ENCODE measurements around the gene LCAT.
"Not testable (repeated sequence)": the region's sequence is repeated elsewhere in the genome, so short reads cannot be mapped to it uniquely, and the experiment has no call there.

The LCAT gene

DNA sequence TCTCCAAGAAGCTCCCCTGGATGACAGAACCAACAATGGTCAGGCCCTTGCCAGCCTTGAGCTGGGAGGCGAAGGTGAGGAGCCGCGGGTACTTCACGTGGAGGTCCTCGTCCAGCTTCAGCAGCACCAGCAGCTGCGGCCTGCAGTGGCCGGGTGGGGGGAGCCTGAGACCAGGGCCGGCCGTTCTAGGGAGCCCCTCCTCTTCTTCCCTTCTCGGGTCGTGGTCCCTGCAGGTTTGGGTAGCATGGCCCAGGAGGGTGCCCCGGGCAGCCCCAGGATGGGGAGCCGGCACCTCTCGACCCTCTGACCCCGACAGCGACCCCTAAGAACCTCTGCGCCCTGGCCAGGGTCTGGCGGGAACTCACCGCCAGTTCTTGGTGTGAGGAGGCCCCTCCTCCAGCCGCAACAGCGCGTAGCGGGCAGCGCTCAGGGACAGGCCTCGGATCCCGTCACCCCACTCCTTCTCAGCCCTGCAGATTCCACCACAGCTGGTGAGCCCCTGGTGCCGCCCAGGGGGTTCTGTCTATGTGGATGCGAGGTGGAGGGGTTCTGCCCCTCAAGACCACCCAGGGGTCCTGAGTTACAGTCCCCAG, 3.1 kb upstream of the LCAT start:
- no peak for DNase-seq

DNA sequence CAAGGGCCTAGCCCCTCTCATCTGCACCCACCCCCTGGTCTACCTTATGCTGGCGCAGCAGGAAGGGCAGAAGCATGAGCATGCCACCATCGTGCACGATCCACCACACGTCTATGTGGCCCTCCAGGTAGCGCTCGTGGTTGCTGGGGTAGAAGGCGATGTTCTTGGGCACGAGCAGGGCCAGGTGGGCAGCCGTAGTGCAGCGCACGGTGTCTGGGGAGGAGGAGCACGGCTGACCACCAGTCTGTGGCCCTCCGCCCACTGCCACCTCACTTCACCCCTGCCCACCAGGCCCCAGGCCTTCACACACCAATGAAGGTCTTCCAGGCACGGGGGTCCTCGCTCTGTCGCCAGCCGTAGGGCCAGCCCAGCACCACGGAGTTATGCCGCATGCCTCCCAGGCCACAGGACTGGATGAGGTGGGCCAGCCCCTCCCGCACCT, 2.2 kb upstream of the LCAT start:
- no peak for DNase-seq

DNA sequence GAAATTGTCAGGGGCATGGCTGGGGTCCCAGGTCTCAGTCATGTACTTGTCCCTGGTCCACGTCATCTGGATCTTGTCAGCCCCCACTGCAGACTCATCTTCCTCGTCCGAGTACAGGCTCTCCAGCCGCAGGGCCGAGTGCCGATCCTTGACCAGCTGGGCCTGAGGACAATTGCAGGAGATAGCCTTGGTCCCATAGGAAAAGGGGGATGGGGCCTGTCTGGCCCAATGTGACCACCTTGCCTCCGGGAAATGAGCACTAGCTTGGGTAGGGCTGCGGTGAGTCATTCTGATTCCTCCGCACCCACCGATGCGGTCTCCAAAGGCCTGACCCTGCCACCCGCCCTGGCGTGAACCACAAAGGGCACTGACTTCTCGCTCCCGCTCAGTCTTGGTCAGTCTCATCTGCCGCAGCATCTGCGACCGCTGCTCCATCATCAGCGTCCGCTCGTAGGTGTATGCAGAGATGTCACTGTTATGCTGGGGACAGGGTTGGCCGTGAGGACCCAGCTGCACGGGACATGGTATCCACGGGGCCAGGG, 1.5 kb upstream of the LCAT start:
- DNase-seq = no peak

DNA sequence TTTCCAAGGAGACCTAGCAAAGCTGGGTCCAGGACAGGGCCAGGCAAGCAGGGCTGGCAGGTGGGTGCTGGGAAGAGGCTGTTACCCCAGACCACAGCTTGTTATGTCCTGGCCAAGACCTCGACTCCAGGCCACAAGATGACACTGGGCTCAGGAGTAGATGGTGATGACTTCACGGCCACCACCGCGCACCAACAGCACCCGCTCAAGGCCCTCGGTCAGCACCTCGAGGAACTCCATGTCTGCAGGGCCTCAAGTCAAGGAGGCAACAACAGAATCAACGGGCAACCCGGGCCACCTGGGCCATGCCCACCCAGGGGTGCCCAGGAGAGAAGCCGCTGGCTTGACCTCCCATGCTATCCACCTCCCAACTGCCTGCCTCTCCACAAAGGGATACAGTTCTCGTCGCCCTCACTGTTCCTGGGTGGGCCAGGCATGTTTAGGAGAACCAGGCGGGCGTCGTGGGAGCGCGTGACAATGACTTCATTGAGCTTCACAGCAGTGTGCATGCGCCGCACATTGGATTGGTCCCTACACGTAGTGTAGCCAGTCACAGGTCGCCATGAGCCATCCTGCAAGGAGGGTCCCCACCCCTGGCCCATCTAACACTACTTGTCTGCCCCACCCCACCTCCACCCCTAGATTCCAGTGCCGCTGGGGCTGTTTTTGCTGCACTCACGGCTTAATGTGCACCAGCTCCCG, 921 bp upstream of the LCAT start:
- DNase-seq = no peak

DNA sequence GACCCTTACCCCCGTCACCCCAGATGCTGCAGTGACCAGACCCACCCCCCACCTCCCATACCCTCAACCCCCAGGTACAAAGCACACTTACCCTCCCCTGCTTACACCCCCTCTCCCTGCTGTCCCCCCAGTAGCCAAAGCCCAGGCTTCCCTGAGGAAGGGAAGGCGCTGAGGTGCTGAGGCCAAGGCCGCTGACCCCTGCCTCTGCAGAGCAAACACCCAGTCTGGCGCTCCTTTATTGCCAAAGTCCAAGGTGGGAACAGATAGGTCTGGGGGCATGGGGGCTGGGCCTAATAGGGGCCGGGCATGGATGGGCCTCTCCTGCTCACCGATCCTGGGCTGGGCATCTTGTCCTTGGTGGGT, 683 bp downstream of the LCAT start:
- DNase-seq = no peak

DNA sequence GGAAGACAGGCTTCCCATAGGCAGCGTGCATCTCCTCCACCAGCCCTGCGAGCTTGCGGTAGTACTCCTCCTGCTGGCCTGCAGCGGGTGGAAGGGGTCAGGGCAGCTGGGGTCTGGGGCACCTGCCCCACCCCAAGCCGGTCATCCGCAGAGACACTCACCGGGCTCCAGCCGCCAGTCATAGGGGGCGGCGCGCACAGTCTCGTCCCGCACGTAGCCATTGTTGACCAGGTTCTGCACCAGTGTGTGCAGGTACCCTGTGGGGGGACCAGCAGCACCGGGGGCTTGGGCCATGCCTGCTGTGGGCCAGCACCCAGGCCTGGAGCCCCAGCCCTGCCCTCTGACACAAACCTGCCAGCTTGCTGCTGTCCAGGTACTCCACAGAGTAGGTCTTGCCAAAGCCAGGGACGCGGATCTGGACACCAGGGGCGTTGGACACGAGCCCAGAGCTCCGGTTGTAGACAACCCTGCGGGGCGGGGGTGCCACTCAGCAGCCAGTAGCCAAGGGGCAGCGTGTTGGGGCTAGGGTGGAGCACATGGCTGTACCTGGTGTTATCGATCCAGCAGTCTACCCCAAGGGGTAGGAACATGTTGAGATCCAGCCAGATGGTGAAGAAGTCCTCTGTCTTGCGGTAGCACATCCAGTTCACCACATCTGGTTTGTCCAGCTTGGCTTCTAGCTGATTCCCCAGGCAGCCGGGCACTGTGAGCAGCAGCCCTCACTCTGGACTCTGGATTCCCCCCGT, 1.2 kb downstream of the LCAT start:
- no peak for DNase-seq

DNA sequence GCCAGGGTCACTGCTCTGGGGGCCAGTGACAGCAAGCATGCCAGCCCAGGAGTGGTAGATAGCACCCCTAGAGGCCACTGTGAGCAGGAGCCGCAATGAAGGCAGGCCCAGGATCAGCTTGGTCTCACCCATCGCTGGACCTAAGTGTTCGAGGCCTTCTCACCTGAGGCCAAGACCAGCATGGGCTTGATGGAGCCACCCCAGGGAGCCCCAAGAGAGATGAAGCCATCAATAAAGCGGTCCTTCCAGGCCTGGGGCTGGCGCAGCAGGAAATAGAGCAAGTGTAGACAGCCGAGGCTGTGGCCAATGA, 1.8 kb downstream of the LCAT start:
- DNase-seq = peak; percentile 60

DNA sequence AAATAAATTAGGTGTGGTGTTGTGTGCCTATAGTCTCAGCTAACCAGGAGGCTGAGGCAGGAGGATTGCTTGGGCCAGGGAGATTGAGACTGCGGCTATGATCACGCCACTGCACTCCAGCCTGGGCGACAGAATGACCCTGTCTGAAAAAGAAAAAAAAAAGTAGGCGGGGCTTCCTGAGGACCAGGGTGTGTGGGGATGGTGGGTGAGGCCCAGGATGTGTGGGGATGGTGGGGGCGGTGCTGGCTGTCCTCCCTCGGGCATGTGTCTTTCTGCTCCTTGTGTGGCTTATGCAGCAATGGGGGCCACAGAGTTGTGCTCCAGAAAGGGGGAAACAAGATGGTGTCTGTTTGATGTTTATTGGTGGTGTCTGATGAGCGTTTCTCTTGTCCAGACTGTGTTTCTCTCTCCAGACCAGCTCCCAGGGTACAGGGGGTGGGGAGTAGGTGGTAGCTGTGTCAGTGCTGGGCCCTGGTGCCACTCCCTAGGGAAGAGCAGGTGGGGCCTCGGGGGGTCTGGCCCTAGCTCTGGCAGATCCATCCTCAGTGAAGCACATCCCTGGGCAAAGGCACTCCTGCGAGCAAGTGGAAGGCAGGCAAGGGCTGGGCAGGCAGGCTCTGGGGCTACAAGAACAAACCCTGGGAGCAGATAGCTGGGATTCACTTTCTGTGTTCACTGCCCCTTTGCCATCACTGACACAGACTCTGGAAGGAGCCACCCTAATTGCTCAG, 2.3 kb downstream of the LCAT start:
- DNase-seq = no peak

DNA sequence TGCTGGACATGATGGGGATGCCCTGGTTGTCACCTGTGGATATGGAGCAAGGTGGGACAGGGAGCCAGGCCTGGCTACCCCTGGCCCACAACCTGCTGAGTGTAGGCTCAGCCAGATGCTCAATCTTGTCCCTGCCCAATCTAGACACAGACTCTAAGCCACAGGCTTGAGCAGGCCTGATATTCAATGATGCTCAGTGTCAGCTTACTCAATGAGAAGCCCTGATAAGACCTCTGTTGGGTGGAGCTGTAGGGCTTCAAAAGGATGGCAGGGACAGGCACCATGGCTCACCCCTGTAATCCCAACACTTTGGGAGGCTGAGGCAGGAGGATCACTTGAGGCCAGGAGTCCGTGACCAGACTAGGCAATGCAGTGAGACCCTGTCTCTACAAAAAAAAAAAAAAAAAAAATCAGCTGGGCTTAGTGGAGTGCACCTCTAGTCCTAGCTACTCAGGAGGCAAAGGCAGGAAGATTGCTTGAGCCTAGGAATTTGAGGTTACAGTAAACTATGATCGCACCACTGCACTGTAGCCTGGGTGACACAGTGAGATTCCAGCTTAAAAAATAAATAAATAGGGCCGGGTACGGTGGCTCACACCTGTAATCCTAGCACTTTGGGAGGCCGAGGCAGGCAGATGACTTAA, 3.4 kb downstream of the LCAT start:
- peak; percentile 75 for DNase-seq

DNA sequence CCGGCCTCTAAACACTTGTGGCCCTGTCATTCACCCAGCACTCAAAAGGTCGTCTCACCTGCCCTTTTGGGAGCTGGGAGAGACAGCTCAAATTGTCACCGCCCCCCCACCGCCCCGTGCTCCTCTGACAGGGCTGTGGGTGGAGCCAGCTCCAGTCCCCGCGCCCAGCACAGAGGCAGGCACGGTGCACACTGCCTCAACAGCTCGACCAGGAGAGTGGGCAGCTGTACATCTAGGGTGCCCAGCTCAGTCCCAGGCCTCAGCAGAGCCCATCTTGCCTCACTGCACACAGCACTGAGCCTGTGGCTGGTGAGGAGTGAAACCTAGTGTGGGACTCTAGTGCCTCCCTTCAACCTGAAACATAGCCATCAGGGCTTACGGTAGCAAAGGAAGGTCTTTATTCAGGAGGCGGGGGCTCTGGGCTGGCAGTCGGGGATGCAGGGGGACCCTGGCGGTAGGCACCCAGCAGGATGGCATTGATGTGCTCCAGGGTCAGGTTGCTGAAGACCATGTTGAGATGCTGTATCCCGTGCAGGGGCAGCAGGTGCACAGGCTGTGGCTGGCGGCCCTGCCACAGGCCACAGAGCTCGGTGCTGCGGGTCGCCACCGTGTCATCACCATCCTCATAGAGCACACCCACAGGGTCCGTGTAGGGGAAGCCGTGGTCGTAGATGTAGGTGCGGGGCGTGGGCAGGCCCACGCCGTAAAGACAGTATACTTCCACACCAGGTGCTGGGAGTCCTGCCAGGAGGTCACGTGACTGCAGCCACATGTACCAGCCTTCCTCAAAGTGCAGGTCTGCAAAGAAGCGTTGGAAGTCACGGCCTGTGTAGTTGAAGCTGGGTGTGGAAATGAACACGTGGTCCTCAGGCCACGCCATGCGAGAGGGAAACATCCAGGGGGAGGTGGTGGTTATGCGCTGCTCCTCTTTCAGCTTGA, 4.1 kb downstream of the LCAT start:
- DNase-seq = peak; percentile 51

DNA sequence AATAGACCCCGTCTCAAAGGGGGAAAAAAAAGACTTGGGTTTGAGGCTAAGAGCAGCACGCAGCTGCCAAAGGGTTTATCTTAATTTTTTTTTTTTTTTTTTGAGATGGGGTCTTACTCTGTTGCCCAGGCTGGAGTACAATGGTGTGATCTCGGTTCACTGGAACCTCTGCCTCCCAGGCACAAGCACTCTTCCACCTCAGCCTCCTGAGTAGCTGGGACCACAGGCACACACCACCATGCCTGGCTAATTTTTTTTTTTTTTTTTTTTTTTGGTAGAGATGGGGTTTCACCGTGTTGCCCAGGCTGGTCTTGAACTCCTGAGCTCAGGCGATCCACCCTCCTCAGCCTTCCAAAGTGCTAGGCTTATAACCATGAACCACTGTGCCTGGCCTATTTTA, 6.2 kb downstream of the LCAT start:
- not testable (repeated sequence) for DNase-seq

DNA sequence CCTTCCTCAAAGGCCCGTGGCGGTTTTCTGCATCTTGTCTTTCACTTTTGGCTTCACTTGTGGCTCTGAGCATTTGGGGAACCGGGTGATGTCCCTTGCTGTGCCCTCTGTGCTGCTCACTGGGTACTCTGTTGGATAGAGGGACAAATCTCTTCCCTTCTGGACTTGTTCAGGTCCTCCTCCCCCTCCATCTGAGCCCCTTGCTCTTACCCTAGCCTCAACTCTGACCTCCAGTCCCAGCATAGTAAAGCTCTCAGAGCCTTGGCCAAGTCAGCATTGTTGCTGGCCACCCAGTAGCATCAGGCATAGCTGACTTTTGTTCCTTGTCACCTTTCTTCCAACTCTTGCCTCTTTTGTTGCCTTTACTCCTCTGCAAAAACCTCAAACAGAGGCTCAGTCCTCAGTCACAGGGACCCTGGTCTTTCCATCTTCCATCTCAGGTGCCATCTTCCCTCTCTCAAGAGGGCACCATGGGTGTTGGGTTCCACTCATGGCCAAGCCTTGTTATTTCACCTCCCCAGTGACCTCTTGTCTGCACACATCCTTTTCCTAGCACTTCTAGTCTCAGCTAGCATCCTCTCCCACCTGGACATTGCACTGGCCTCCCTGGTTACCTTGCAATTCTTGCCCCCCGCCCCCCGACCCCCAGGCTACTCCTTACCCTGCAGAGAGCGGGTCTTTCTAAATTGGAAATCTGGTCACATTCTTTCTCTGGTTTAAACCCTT, 6.9 kb downstream of the LCAT start:
- peak; percentile 80 for DNase-seq

DNA sequence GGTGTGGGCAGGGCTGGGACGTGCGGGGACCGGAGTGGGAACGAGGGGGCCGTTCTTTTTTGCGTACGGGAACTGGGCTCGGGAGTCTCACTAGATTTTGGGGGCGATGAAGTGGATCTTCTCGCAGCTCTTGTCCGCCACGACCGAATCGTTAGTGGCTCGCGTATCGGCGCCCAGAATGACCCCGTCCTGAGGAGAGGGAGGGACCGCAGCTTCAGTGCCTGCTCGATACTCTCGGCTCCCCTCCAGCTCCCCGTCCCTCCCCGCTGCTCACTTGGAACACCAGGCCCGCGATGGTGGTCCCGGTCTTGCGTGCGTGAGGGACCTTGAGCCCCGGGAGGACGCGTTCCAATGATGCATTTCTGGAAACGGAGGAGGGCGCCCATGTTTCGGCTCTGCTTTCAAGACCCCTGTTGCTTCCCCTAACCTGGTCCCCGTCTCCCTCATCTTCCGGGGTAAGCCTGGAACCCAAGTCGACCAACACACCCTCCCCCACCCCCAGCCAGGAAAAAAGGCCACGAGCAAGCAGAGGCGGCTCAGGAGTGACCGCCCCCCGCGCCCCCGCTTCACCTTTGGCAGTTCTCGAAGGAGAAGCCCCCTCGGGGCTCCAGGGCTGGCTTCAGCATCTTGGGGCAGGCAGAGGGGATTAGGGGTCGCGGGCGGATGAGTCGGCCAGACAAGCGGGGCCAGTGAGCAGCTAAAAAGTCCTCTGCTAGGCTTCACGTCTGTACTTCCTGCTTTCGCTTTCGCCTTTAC, 7.6 kb downstream of the LCAT start, which contains the start of gene PSMB10:
PSMB10 (minus strand) TSS at position 727 of the 756 bp plus-strand sequence; CDS start at position 626, 101 bp downstream.
- peak; percentile 50 for DNase-seq

DNA sequence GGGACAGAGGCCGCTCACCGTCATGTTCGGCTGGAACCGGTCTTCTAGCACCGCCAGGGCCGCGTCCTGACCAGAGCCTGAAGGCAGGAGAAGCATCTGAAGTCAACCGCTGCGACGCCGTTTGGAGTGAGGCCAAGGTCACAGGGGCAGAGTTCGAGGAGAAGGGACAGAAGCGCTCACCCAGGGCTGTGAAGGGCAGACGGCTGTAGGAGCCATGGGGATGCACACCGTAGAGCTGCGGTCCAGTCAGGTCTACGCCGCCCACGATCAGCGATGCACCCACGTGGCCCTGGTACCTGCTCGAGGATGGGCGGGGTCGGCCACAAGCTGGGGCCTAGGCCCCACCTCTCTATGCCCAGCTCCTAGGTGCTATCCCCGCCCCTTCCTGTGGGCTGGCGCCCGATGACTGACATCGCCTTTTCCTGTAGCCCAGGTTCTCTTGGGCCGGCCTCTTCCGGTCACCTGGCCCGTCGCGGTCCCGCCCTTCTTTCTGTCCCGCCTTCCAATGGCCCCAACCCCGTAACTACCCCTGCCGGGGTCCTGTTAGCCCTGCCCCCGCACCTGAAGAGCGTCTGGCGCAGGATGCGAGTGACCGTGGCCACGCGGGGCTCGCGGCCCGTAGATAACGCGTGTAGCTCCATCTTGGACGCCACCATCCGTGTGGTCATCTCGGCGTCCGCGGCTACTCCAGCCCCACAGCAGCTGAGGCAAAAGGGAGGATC, 8.4 kb downstream of the LCAT start:
- DNase-seq = peak; percentile 97

DNA sequence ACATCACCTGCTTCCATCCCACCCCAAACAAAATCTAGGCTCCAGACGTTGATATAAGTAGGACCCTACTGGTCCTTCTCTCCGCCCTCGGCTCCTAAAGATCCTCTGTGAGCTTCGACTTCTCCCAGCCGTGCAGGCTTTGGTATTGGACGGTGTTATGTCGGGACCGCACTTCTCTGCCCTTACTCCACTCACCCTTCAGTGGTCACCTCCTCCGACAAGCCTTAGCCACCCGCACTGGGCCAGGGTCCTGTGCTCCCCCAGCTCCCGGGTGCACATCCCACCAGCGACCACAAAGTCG, 8.9 kb downstream of the LCAT start:
- DNase-seq = no peak

DNA sequence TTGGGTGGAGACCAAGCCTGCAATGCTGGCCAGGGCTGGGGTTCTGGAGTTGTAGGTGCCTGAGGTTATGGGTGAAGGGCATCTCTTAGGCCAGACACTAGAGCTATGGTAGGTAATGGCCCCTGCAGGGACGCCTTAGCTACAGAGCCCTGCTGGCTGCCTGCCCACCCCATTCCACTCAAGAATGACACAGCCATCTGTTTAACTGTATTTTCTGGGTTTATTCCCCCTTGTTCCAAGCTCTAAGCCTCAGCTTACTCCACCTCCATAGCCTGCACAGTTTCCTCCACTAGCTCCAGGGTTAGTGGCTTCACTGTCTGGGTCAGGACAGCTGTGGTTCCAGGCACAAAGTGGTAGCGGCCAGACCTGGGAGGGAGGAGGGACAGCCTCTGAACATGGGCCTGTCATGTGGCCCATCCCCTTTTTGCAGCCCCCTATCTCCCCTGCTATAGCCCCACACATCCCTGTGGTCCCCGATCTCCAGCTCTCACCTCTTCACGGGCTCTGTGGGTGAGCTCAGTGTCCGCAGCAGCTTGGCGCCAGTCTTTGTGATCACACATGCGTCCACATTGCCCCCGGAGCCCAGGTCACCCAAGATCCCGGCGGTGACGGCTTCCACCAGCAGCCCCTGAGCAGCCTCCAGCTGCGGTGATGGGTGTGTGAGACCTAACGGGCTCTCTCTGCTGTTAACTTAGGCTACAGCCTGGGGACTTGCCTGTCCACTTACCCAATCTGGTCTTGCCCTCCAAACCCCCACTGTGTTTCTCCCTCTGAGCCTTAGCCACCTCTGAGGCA, 9.4 kb downstream of the LCAT start:
- no peak for DNase-seq

DNA sequence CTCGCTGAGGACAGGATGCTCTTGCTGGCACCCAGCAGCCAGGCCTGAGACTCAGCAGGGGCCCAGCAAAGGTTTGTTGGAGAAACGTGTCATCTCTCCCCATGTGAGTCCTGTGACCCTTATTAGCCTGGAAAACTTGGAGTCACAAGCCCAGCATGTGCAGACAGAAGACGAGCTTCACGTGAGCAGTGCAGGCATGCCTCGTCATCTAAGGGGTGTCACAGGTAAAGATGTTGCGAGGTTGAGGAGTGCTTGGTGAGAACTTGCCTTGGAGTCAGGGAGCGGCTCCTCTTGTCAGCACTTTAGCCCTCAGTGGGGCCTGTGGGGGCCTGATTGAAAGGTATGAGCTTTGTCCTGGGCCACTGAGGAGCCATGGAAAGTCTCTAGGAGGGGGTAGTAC, 10.1 kb downstream of the LCAT start:
- DNase-seq = no peak

DNA sequence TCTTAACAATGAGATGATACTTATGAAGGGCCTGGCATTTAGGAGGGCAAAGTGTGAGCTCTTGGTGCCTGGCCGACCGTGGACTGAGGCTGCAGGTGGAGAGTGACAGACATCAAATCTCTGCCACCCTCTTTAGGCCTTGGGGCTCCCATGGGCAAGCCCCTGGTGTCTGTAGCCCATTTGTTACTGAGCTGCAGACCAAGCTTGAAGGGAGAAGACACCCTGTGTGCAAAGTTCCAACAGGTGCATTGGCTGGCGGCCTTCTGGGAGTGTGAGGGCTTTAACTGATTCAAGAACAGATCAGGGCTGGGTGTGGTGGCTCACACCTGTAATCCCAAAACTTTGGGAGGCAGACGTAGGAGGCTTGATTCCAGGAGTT, 11.5 kb downstream of the LCAT start:
- DNase-seq = no peak

Measured in hematopoietic multipotent progenitor cell treated with erythropoietin and hydrocortisone succinate and interleukin-3 and kit ligand, for 8 days (in vitro differentiated cells).